ENCODE data around the gene PPIG. TPM values are rescaled to one million over a fixed set of nuclear protein-coding genes. Genes with fewer than 3 reads are reported as not detected.

Gene PPIG
- total and polyA plus RNA-seq, 9 of the 15 experiments (the other 6 are each of a cell fraction or from before 2014, with no cell fraction given) = 52.5 to 166 (median 124) TPM

- peak; percentile 77 to 95 (median 92) for TF ChIP-seq YY1 (IDR thresholded peaks at IDR 0.05; ENCODE audit: borderline replicate concordance in 1 of 3, control insufficient read depth in 1 of 3, extremely low read depth in 1 of 3, insufficient read depth in 3 of 3, insufficient read length in 1 of 3, insufficient replicate concordance in 2 of 3, low read depth in 1 of 3, low read length in 2 of 3)
- peak; percentile 97 for TF ChIP-seq NFRKB (IDR thresholded peaks at IDR 0.05; ENCODE audit: low read depth)
- TF ChIP-seq PHF21A (IDR thresholded peaks at IDR 0.05; ENCODE audit: borderline replicate concordance, low read depth) = no peak
- TF ChIP-seq ZNF318 (IDR thresholded peaks at IDR 0.05; ENCODE audit: borderline replicate concordance in 1 of 2, low read depth in 1 of 2) = no peak
- TF ChIP-seq SAFB (IDR thresholded peaks at IDR 0.05; ENCODE audit: borderline replicate concordance, low read depth, low read length) = no peak
- TF ChIP-seq ZBTB40 (IDR thresholded peaks at IDR 0.05) = peak; percentile 94
- peak; percentile 54 for TF ChIP-seq ZBTB40 (CRISPR knock-in tag; IDR thresholded peaks at IDR 0.05)
Observed at GRCh38 chr2:169584005-169584877, at the start of gene PPIG (continued).
